Left kidney (tissue), 2 donors: ENCODE results near the gene DSN1. TPM values are rescaled to one million over a fixed set of nuclear protein-coding genes. Genes with fewer than 3 reads are reported as not detected.
A peak's percentile ranks its signal among the peaks of the same experiment; 100 is the strongest.

ENCODE experiments used
- DNase-seq: peaks from one replicate; pipeline ENCODE4 v3.0.0-alpha.2; 2013
- polyA plus RNA-seq: library from polyadenylated mRNA; unstranded; fragments of 120-200 nt; gene quantifications from one replicate; pipeline ENCODE4 v1.2.1, GENCODE V29; 2013; ENCODE audit not compliant: insufficient read length

Gene DSN1
- polyA plus RNA-seq, 1 donor = 28.8 TPM

GRCh38 chr20:36796117-36796516, 22.6 kb upstream of the DSN1 start:
- no peak for DNase-seq

DNA sequence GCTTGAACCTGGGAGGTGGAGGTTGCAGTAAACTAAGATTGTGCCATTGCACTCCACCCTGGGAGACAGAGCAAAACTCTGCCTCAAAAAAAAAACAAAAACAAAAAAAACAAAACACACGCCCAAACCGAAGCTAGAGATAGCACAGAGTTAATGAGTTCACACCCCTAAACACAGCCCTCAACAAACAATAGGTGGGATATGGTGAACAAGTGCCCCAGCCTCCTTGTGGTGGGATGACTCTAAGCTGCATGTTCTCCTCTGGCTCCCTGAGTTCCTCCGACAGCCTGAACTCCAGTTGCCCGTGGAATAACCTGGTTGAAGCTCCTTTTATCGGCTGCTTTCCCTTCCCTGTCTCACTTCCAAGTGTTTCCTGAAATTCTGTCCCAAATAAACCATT, 22.1 kb upstream of the DSN1 start:
- no peak for DNase-seq

- DNase-seq = no peak
These were observed 20.5 kb upstream of the DSN1 start for GRCh38 chr20:36794116-36794474.

DNA sequence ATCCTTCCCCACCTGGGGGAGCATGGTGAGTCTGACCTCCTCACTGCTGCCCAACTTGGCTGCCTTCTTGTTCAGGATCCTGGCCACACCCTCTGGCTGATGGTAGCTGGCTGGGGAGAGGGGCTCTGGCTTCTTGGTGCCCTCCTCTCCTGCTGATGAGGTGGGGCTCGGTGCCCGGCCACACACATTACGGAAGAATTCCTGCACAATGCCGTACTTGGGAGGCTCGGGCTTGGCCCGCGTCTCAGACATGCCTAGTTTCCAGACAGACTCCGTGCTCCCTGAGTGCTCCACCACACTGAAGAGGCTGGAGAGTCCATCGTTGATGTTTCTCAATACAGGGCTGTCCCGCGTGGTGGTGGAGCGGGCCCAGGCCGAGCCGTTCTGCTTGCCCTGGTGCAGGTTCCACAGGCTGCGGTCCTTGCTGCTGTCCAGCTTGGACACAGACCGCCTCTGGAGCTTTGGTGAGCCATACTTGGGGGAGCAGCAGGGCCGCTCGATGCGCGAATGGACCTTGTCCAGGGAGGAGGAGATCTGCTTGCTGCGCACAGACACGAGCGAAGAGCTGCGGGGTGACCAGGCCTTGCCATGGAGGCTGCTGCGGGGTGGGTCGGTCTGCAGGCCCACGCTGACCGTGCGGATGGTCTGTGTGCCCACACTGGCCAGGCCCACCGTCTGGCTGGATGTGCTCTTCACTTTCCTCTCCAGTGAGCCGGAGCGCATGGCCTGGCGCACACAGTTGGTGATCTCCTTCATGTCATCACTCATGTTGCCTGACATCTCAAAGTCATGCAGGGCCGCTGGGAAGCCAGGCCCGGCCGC, 19.9 kb upstream of the DSN1 start:
- no peak for DNase-seq

GRCh38 chr20:36792422-36792821, 18.9 kb upstream of the DSN1 start:
- peak; percentile 82 for DNase-seq

GRCh38 chr20:36791862-36792261, 18.3 kb upstream of the DSN1 start:
- no peak for DNase-seq

GRCh38 chr20:36786663-36787062, 13.1 kb upstream of the DSN1 start:
- no peak for DNase-seq

- no peak for DNase-seq
These were observed 12.7 kb upstream of the DSN1 start for GRCh38 chr20:36786246-36786645.

DNA sequence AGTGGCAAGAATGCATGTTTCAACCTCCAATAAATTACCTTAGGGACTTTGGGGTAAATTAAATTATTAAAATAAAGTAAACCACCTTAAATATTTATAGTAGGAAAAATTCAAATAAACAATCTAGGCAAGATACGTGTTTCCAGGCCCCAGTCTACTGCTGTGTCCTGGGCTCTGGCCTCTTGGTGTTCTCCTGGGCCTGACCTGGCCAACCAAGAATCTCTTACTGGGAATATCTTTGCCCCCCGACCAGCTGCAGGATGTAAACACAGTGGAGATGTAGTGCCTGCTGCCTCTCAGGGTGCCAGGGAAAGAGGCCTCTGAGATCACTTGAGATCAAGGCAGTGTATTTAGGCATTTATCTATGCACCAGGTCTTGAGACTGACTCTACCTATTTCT, 11.7 kb upstream of the DSN1 start:
- no peak for DNase-seq

DNA sequence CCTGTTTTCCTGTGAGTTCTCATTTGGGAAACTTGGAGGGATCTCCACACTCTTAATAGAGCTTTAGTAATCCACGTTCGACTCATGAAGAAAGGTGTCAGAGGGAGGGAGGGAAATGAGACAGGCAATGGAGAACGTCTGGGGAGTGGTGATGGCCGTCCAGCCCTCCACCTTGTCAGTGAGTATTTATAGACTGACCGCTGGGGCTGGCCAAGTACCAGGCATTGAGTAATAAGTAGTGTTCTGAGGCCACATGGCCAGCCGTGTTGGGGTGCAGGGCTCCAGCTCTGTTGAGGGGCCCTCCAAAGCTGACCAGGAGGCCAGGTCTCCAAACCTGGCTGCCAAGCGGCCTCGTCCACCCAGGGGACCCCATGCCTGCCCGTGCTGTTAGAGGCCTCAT, 11.3 kb upstream of the DSN1 start:
- no peak for DNase-seq

DNA sequence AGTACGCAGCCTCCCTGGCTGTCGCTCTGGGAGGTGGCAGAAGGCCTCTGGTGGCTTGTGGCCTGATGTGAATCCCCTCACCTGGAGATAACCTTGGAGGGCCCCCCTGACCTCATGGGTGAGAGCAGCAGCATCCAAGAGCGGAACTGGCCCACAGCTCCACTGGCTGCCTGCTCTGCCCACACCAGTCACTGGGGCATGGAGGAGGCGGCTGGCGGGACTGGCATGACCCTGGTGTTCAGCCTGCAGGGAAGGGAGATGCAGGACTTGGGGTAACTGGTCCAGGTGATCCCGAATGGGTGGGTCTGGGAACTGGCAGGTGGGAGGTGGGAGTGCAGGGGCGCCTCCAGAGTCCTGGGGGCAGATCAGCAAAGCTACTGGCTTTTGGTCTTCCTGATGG, 10.6 kb upstream of the DSN1 start:
- DNase-seq = no peak

DNA sequence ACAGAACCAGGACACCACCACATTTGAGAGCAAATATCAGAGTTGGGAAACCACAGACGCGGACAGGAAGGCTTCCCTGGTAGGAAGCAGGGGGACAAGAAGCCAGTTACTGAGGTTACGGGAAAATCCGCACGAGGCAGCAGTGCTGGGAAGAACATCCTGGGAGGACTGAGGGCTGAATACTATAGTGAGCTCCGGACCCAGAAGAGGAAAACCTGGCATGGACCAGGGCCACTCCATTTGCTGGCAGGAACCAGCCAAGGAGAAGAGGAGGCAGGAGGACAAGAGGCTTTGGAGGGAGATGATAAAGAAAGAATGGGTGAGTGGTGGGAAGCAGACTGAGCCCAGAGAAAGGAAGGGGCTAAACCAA, 6.1 kb upstream of the DSN1 start:
- DNase-seq = no peak

DNA sequence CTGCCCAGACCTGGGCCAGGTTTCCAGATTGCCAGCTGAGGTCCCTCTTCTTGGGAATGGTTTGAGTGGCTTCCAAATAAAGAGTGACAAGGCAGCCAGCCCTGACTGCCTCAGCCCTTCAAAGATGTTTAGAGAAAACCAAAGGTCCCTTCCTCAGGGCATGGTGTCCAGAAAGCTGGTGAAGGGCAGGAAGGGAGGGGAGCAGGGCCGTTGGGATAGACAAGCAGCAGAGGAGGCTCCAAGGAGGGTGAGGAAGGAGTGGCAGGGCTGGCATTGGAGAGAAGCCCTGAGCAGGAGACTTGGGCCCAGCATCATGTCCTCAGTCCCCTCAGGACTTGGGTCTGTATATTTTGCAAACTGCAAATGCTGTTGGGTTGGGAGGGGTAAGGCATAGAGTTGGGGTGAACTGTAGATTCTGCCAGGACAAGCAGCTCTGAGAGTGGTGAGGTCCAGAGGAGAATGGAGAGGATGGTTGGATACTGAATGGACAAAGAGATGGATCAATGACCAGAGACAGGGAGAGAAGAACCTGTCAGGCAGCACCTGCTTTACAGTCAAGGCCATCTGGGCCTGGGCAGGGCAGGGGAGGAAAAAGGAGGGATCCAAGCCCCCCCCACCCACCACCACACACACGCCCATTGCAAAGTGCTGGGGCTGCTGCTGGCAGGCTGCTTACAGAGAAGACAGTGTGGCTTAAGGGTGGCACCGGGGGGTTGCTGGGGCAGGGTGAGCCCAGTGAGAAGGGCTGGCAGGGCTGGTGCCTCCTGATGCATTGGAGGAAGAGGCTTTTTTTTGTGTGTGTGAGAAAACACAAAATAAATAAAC, 5.5 kb upstream of the DSN1 start:
- no peak for DNase-seq

GRCh38 chr20:36777576-36777975, 4.0 kb upstream of the DSN1 start:
- no peak for DNase-seq

DNA sequence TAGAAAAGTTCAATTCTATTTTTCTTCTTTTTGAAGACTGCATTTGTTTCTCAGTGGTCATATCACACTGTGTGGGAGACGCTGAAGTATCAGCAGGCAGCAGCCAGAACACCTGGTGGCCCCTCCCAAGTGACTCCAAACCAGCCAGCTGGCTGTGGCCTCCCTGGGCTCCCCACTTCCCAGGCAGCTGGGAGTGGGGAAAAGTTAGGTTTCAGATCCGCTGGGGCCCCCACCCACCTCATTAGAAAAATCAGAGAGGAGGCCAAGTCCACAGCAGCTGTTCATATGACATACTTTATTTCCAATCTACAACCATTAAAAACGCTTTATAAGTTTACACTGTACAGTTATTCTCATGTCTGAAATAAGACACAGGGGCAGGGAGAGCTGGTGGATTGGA, 3.6 kb upstream of the DSN1 start:
- no peak for DNase-seq

- DNase-seq = no peak
These were observed 2.3 kb upstream of the DSN1 start for GRCh38 chr20:36775826-36776225.

DNA sequence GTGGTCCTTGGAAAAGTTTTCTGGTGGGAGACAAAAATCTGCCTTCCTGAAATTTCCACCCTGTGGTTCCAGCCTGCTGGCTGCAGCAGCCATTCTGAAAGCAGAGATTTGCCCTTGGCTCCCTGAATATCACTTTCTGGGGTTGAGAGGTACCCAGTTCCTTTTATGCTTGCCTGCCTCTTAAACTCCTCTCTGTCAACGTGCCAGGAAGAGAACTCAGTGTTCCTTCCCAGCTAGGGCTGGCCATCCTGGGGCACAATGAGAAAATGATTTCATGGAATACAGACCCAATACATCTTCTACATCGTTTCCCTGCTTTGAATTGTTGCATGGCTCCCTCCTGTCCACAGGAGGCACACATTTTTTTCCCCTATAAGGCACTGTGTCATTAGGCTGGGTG, 1.6 kb upstream of the DSN1 start:
- no peak for DNase-seq

- no peak for DNase-seq
These were observed 411 bp downstream of the DSN1 start for GRCh38 chr20:36773107-36773596.

DNA sequence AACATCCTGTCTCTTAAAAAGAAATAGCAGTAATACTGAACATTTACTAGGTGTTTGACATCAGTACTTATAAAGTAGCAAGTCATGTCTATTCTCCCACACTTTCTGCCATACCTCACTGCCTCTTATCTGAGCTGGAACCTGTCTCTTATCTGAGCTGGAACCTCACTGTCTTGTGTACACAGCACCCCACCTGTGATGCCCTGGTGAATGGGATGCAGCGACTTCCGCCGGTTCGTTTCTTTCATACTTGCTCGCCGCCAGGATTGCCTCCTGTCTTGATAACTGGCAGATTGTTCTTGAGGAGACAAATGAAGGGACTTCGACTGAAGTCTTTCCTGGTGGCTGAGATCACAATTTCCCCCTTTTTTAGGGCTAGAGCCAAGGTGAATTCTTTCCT, 2.9 kb downstream of the DSN1 start:
- no peak for DNase-seq

DNA sequence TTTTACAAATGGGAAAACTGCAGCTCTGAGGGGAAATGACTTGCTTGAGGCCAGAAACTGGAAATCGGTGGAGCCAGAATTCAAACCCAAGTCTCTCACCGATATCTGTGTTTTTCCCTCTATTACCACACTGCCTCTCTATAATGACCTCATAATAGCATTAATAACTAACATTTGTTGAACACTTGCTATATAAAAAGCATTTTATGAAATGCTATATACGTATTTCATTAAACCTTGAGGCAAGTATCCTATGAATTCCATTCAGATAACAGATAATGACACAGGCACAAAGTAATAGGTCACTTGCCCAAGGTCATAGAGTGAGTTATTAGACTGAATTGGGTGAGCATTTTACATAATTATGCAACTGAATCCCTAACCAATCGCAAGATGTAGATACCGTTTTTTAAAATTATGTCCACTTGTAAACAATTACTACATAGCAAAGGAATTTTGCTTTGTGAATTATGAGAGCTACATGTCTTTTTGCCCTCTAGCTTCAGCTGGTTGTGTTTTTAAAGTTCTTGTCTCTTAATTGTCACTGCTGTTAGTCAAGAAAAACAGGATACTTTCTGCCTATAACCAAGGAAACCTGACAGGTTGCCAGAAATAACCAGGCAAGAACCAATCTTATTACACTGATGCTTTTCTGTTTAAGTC, 4.7 kb downstream of the DSN1 start:
- DNase-seq = no peak

DNA sequence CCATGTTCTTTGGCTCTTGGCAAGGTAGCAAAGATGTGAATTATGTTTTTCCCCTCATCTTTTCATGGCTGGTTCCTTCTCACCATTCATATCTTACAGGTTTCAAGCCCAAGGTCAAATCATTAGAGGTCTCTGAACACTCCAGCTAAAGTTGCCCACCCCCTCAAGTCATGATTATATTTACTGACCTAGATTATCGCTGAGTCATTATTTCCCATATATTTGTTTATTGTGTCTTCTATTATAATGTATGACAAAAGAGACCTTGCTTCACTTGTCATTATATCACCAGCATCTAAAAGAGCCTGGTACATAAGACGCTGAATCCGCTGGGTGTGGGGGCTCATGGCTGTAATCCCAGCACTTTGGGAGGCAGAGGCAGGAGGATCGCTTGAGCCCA, 12.4 kb downstream of the DSN1 start:
- DNase-seq = no peak

DNA sequence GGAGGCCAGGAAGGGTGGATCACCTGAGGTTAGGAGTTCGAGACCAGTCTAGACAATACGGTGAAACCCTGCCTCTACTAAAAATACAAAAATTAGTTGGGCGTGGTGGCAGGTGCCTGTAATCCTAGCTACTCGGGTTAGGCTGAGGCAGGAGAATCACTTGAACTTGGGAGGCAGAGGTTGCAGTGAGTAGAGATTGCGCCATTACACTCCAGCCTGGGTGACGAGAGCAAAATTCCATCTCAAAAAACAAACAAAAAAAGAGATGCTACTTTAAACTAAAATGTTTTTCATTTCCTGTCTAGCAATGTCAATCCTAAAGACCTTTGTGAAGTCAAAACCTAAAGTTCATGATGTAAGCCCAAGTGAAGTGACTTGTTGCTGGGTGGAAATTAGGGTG, 12.9 kb downstream of the DSN1 start:
- no peak for DNase-seq

DNA sequence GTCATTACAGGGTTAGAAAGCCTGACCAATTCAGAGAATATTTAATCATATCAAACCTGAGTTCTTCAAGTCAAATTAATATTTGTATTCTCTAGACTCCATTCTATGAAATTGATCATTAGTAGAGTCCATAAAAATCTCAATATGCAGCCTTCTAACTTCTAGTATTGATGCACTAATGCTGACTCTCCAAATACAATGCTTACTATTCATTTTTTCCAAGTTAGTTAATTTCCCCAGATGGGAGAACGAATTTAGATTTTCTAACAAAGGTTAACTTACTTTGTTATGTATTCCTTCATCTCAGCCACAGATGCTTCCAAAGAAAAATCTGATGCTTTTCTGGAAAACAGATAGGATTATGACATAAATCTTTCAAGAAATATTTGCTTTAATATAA, 15.3 kb downstream of the DSN1 start:
- DNase-seq = no peak
